ENCODE measurements around the gene SASH1.

SASH1 gene

DNA sequence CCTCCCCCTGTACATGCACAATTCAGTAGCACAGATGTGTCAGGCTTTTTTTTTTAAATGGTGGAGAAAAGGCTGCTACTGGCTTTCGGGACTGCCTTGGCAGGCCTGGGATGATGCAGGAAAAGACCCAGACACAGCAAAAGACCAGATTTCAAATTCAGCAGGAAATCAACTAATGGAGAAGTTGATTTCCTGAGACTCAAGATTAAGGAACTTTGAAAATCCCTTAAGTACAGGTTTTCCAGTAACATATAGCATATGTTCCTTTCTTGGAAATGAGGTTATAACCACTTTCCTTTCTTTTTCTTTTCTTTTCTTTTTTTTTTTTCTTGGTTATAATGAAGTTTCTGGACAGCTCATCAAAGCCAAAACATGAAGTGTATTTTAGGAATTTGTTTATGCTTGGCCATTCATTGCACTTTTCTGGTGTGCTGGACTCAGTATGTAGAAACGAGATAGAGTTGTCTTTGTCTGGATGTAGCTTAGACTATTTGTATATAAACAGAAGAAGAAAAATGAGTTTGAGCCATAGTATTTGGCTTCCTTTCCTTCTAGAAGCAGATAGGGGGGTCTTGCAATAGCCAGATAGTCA is 119.4 kb downstream of the SASH1 start:
- no peak overlapping the region for H3K4me3 ChIP-seq (ENCODE audit: low read depth, low read length)
- no peaks in the 10 kb centered on the region for H3K36me3 ChIP-seq (ENCODE audit: control insufficient read depth in 2 of 2, insufficient read depth in 1 of 2, low read length in 2 of 2)
- POLR2A ChIA-PET: no interaction called here
- CTCF ChIA-PET: interaction anchor here (0.9 to 3.4 kb wide), 4 partner anchors 10 to 286 kb away, joined by 3 to 59 read pairs (median 17); no protein-coding TSS in a partner anchor
- no peaks in the 10 kb centered on the region; the same call in 1 of the 2 replicates for H3K4me1 ChIP-seq (ENCODE audit: control insufficient read depth, insufficient read depth, low read length)
- no peak for TF ChIP-seq SP3 (tag by site-specific recombination; IDR thresholded peaks at IDR 0.05)
- TF ChIP-seq, protein P1, sequence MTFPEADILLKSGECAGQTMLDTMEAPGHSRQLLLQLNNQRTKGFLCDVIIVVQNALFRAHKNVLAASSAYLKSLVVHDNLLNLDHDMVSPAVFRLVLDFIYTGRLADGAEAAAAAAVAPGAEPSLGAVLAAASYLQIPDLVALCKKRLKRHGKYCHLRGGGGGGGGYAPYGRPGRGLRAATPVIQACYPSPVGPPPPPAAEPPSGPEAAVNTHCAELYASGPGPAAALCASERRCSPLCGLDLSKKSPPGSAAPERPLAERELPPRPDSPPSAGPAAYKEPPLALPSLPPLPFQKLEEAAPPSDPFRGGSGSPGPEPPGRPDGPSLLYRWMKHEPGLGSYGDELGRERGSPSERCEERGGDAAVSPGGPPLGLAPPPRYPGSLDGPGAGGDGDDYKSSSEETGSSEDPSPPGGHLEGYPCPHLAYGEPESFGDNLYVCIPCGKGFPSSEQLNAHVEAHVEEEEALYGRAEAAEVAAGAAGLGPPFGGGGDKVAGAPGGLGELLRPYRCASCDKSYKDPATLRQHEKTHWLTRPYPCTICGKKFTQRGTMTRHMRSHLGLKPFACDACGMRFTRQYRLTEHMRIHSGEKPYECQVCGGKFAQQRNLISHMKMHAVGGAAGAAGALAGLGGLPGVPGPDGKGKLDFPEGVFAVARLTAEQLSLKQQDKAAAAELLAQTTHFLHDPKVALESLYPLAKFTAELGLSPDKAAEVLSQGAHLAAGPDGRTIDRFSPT (tag by site-specific recombination; IDR thresholded peaks at IDR 0.05): no peak
- no peak for TF ChIP-seq IKZF3 (tag by site-specific recombination; IDR thresholded peaks at IDR 0.05)
- no peak for TF ChIP-seq SCRT2 (tag by site-specific recombination; IDR thresholded peaks at IDR 0.05)
- TF ChIP-seq, protein P2, sequence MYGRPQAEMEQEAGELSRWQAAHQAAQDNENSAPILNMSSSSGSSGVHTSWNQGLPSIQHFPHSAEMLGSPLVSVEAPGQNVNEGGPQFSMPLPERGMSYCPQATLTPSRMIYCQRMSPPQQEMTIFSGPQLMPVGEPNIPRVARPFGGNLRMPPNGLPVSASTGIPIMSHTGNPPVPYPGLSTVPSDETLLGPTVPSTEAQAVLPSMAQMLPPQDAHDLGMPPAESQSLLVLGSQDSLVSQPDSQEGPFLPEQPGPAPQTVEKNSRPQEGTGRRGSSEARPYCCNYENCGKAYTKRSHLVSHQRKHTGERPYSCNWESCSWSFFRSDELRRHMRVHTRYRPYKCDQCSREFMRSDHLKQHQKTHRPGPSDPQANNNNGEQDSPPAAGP (tag by site-specific recombination; IDR thresholded peaks at IDR 0.05): no peak
- TF ChIP-seq ZNF324 (tag by site-specific recombination; IDR thresholded peaks at IDR 0.05): no peak
- TF ChIP-seq ZNF394 (tag by site-specific recombination; IDR thresholded peaks at IDR 0.05; ENCODE audit: borderline replicate concordance): no peak
- no peak for TF ChIP-seq ZNF132 (tag by site-specific recombination; IDR thresholded peaks at IDR 0.05; ENCODE audit: borderline replicate concordance)
- TF ChIP-seq, protein P3, sequence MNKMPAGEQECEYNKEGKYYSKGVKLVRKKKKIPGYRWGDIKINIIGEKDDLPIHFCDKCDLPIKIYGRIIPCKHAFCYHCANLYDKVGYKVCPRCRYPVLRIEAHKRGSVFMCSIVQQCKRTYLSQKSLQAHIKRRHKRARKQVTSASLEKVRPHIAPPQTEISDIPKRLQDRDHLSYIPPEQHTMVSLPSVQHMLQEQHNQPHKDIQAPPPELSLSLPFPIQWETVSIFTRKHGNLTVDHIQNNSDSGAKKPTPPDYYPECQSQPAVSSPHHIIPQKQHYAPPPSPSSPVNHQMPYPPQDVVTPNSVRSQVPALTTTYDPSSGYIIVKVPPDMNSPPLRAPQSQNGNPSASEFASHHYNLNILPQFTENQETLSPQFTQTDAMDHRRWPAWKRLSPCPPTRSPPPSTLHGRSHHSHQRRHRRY (tag by site-specific recombination; IDR thresholded peaks at IDR 0.05): no peak
- TF ChIP-seq ZFP3 (tag by site-specific recombination; IDR thresholded peaks at IDR 0.05; ENCODE audit: low read depth): no peak
- TF ChIP-seq ZNF155 (tag by site-specific recombination; IDR thresholded peaks at IDR 0.05): no peak
- no peak for TF ChIP-seq HOXA7 (CRISPR knock-in tag; IDR thresholded peaks at IDR 0.05; ENCODE audit: borderline replicate concordance)
- no peak for TF ChIP-seq ZNF2 (tag by site-specific recombination; IDR thresholded peaks at IDR 0.05)
- TF ChIP-seq KLF7 (tag by site-specific recombination; IDR thresholded peaks at IDR 0.05; ENCODE audit: borderline replicate concordance): no peak
- no peaks in the 10 kb centered on the region for H3K9me3 ChIP-seq (ENCODE audit: control insufficient read depth, insufficient read depth, low read depth, low read length)
- no peak overlapping the region for H3K27ac ChIP-seq (ENCODE audit: extremely low read depth, low read depth, low read length)

DNA sequence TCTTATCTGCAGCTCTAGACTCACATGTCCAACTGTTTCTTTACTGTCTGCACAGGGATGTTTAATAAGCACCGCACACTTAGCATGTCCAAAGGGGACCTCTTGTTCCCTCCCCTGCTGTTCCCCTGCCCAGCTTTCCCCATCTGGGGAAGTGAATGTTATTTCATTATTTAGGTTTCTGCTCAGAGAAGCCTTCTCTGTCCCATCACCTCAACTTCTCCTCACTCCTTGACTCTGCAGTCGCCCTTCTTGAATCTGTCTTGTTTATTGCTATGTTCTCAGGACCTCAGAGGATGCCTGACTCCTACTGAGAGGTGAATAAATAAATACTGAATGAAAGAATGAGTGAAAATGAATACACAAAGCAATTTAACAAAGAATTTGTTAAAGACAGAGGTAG is 121.0 kb downstream of the SASH1 start:
- no peaks in the 10 kb centered on the region for H3K36me3 ChIP-seq (ENCODE audit: control insufficient read depth in 2 of 2, insufficient read depth in 1 of 2, low read length in 2 of 2)
- POLR2A ChIA-PET: no interaction called here
- CTCF ChIA-PET: interaction anchor here (0.7 to 3.4 kb wide), 17 partner anchors 9 to 956 kb away, joined by 3 to 59 read pairs (median 5); no protein-coding TSS in a partner anchor
- TF ChIP-seq ZNF423 (tag by site-specific recombination; IDR thresholded peaks at IDR 0.05) (no peak), ZIC2 (tag by site-specific recombination; IDR thresholded peaks at IDR 0.05) (peak; percentile 27; the same call in 1 of the 2 replicates)
- H3K27ac ChIP-seq (ENCODE audit: extremely low read depth, low read depth, low read length): no peak overlapping the region
- H3K4me3 ChIP-seq (ENCODE audit: low read depth, low read length): no peak overlapping the region
- H3K9me3 ChIP-seq (ENCODE audit: control insufficient read depth, insufficient read depth, low read depth, low read length): no peaks in the 10 kb centered on the region
- H3K4me1 ChIP-seq (ENCODE audit: control insufficient read depth, insufficient read depth, low read length): no peaks in the 10 kb centered on the region; the same call in 1 of the 2 replicates

DNA sequence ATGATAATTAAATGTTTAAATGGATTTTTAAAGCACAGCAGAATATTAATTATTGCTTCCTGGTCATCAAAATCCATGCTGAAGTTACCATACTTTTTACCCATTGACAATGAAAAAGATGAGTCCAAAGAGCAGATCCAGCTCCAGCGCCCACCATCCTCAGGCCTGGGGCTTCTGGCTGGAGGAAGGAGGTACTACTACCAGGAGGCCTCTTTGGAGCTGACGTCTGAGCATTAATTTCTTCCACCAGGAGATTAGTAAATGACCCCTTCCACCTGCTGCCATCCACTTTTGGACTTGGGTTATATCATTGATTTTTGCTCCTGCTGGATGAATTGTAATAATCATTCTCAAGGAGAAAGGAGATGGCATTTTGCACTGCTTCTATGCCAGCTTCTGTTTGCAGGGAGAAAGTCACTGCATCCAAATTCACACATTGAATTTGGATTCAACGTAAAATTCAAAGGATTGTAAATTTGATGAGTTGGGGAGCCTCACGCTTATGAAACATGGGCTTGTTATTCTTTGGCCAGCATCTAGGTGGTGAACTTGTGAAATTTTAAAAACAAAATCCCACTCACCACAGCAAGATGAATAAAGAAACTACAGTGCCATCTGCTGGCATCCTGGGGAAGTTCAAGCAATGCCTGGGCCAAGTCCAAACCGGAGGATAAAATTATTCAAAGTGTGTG is 121.8 kb downstream of the SASH1 start:
- POLR2A ChIA-PET: no interaction called here
- Histone ChIP-seq H3K4me3 (ENCODE audit: low read depth, low read length) (no peak overlapping the region), H3K27ac (ENCODE audit: extremely low read depth, low read depth, low read length) (no peak overlapping the region), H3K4me1 (ENCODE audit: control insufficient read depth, insufficient read depth, low read length) (no peaks in the 10 kb centered on the region; the same call in 1 of the 2 replicates), H3K36me3 (ENCODE audit: control insufficient read depth in 2 of 2, insufficient read depth in 1 of 2, low read length in 2 of 2) (no peaks in the 10 kb centered on the region; a peak in 1 of 3 replicates), H3K9me3 (ENCODE audit: control insufficient read depth, insufficient read depth, low read depth, low read length) (no peaks in the 10 kb centered on the region)
- CTCF ChIA-PET: interaction anchor here (0.6 to 3.4 kb wide), 21 partner anchors 13 to 1049 kb away, joined by 3 to 59 read pairs (median 4); no protein-coding TSS in a partner anchor
- TF ChIP-seq ZNF654 (tag by site-specific recombination; IDR thresholded peaks at IDR 0.05; ENCODE audit: low read depth) (peak; percentile 83), ZNF132 (tag by site-specific recombination; IDR thresholded peaks at IDR 0.05; ENCODE audit: borderline replicate concordance) (no peak), ZFP37 (tag by site-specific recombination; IDR thresholded peaks at IDR 0.05) (no peak), ZNF549 (tag by site-specific recombination; IDR thresholded peaks at IDR 0.05) (peak; percentile 18; the same call in 1 of the 2 replicates), ZNF184 (tag by site-specific recombination; IDR thresholded peaks at IDR 0.05) (0 out of 2 replicates have a peak, but pooled peaks have one; percentile 19), ZNF768 (tag by site-specific recombination; IDR thresholded peaks at IDR 0.05) (no peak), ZNF324 (tag by site-specific recombination; IDR thresholded peaks at IDR 0.05) (no peak), ZNF837 (tag by site-specific recombination; IDR thresholded peaks at IDR 0.05) (no peak), EGR2 (tag by site-specific recombination; IDR thresholded peaks at IDR 0.05; ENCODE audit: low read depth) (0 out of 2 replicates have a peak, but pooled peaks have one; percentile 11)
- TF ChIP-seq, protein P4, sequence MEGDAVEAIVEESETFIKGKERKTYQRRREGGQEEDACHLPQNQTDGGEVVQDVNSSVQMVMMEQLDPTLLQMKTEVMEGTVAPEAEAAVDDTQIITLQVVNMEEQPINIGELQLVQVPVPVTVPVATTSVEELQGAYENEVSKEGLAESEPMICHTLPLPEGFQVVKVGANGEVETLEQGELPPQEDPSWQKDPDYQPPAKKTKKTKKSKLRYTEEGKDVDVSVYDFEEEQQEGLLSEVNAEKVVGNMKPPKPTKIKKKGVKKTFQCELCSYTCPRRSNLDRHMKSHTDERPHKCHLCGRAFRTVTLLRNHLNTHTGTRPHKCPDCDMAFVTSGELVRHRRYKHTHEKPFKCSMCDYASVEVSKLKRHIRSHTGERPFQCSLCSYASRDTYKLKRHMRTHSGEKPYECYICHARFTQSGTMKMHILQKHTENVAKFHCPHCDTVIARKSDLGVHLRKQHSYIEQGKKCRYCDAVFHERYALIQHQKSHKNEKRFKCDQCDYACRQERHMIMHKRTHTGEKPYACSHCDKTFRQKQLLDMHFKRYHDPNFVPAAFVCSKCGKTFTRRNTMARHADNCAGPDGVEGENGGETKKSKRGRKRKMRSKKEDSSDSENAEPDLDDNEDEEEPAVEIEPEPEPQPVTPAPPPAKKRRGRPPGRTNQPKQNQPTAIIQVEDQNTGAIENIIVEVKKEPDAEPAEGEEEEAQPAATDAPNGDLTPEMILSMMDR (tag by site-specific recombination; IDR thresholded peaks at IDR 0.05): peak; percentile 73

All from HEK293 (cell line).